Progenitor cell of endocrine pancreas (in vitro differentiated cells): ENCODE measurements around the gene PCSK9. TPM values are rescaled to one million over a fixed set of nuclear protein-coding genes. Genes with fewer than 3 reads are reported as not detected.
"Not testable (repeated sequence)": the region's sequence is repeated elsewhere in the genome, so short reads cannot be mapped to it uniquely, and the experiment has no call there.

Experiments
- DNase-seq: peaks from one replicate; pipeline ENCODE4 v3.0.0; 2021; ENCODE audit warnings: low spot score; ENCODE audit not compliant: unreplicated experiment
- H3K27ac Mint-ChIP-seq: 2 replicates; pipeline ENCODE4 v1.8.0; 2021; ENCODE audit warnings: mild to moderate bottlenecking, moderate library complexity, mixed read lengths
- H3K27me3 Mint-ChIP-seq: 2 replicates; pipeline ENCODE4 v1.8.0; 2021; ENCODE audit warnings: mixed read lengths
- H3K36me3 Mint-ChIP-seq: 2 replicates; pipeline ENCODE4 v1.8.0; 2022; ENCODE audit warnings: mixed read lengths; ENCODE audit not compliant: insufficient read depth
- H3K4me1 Mint-ChIP-seq: 2 replicates; pipeline ENCODE4 v1.8.0; 2021; ENCODE audit warnings: low read depth, mixed read lengths
- H3K4me3 Mint-ChIP-seq: 2 replicates; pipeline ENCODE4 v1.8.0; 2021; ENCODE audit warnings: low read depth, mild to moderate bottlenecking, moderate library complexity, mixed read lengths
- H3K9me3 Mint-ChIP-seq: 2 replicates; pipeline ENCODE4 v1.8.0; 2021; ENCODE audit warnings: low read depth, mixed read lengths
- total RNA-seq: library from RNA; stranded (reverse); gene quantifications from 2 replicates; pipeline ENCODE4 v1.2.1, GENCODE V29; 2021
- TF ChIP-seq, protein P1 (sequence below): fragments of 200-600 bp; sonication (generic); IDR thresholded peaks from one replicate; pipeline ENCODE4 v1.5.0; 2021; ENCODE audit warnings: antibody characterized with exemption, mild to moderate bottlenecking; ENCODE audit not compliant: unreplicated experiment

PCSK9 gene
- total RNA-seq, 1 donor from 2014 or later, result 18.7 TPM

DNA sequence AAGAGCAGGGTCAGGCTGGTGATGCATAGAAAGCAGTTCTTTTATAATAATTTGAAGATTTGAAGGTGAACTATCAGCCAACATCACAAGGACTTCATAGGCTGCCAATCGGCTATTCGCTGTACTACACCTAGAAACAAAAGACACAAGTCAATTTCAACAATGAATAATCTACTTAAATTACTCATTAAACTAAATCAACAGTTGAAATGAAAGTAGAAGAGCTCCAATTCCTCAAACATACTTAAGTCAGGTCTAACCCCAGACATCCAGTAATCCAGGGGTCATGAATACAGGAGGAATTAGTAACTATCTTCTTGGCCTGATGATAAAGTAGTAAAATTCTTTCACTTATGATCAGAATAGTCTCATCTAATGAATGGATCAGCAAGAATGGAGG, 64.5 kb downstream of the PCSK9 start:
- H3K36me3 Mint-ChIP-seq, result peaks cover 18% of the 10 kb centered on the region
- H3K27ac Mint-ChIP-seq, result no peak overlapping the region
- H3K27me3 Mint-ChIP-seq, result no peaks in the 10 kb centered on the region
- H3K9me3 Mint-ChIP-seq, result no peaks in the 10 kb centered on the region
- TF ChIP-seq, protein P1, sequence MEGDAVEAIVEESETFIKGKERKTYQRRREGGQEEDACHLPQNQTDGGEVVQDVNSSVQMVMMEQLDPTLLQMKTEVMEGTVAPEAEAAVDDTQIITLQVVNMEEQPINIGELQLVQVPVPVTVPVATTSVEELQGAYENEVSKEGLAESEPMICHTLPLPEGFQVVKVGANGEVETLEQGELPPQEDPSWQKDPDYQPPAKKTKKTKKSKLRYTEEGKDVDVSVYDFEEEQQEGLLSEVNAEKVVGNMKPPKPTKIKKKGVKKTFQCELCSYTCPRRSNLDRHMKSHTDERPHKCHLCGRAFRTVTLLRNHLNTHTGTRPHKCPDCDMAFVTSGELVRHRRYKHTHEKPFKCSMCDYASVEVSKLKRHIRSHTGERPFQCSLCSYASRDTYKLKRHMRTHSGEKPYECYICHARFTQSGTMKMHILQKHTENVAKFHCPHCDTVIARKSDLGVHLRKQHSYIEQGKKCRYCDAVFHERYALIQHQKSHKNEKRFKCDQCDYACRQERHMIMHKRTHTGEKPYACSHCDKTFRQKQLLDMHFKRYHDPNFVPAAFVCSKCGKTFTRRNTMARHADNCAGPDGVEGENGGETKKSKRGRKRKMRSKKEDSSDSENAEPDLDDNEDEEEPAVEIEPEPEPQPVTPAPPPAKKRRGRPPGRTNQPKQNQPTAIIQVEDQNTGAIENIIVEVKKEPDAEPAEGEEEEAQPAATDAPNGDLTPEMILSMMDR, result no peak
- no peak for DNase-seq
- H3K4me3 Mint-ChIP-seq, result no peak overlapping the region
- H3K4me1 Mint-ChIP-seq, result no peaks in the 10 kb centered on the region

DNA sequence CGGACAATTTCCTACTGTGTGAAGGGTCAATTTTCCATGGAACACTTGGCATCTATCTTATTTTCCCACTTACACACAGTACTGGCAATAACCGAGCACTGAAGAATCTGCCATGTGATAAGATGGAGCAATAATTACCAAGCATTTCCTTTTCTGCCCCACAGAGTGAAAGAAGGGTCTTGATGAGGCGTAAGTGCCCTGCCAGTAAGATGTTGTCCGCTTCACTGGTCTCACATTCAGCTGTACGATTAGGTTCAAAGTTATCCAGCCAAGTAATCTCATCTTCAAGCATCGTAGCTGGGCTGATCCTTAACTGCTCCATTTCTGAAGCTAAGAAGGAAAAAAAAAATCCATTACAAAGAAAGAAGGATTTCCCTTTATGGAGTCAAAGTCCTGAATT, 67.8 kb downstream of the PCSK9 start:
- Mint-ChIP-seq H3K27ac (no peak overlapping the region), H3K27me3 (no peaks in the 10 kb centered on the region), H3K36me3 (peaks cover 20% of the 10 kb centered on the region), H3K4me1 (no peaks in the 10 kb centered on the region), H3K4me3 (no peak overlapping the region), H3K9me3 (peaks cover under 1% of the 10 kb centered on the region)
- DNase-seq, result no peak
- TF ChIP-seq, protein P1, result no peak

DNA sequence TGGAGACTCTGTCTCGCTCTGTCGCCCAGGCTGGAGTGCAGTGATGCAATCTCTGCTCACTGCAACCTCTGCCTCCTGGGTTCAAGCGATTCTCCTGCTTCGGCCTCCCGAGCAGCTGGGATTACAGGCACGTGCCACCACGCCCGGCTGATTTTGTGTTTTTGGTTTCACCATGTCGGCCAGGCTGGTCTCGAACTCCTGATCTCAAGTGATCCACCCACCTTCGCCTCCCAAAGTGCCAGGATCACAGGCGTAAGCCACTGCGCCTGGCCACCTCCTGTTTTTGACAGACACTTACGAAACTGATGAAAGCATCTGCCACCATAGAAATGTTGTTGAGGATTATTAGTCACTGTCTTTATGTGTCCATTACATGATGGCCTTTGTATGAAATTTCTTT, 69.7 kb downstream of the PCSK9 start:
- not testable (repeated sequence) for H3K27ac Mint-ChIP-seq, H3K27me3 Mint-ChIP-seq
- H3K36me3 Mint-ChIP-seq, result peaks cover 36% of the 10 kb centered on the region

More for the DNA sequence above, 69.7 kb downstream of the PCSK9 start:
- peaks cover 19% of the 10 kb centered on the region for H3K9me3 Mint-ChIP-seq
- not testable (repeated sequence) for H3K4me3 Mint-ChIP-seq, DNase-seq, H3K4me1 Mint-ChIP-seq

Other genes starting within 250 kb of the PCSK9 start
- 2.4 TPM in 2 replicates for gene TTC22, start 238.2 kb upstream of the PCSK9 start, total RNA-seq
- gene DHCR24, start 152.4 kb upstream of the PCSK9 start, total RNA-seq, result 217 and 229 TPM in 2 replicates
- gene TMEM61, start 58.9 kb upstream of the PCSK9 start, total RNA-seq, result 0.53 and 1.3 TPM in 2 replicates
- gene BSND, start 40.6 kb upstream of the PCSK9 start, total RNA-seq, result not detected in 2 replicates
- gene USP24, start 175.8 kb downstream of the PCSK9 start, total RNA-seq, result 57.1 and 61.0 TPM in 2 replicates